ENCODE data around the gene TBC1D14. TPM values are rescaled to one million over a fixed set of nuclear protein-coding genes. Genes with fewer than 3 reads are reported as not detected.

The TBC1D14 gene
- total RNA-seq, 2 experiments from 2014 or later = 53.7 to 55.3 TPM

GRCh38 chr4:6914448-6914847 is 4.8 kb downstream of the TBC1D14 start:
- Mint-ChIP-seq H3K27me3 (no peaks in the 10 kb centered on the region), H3K4me3 (no peak overlapping the region), H3K4me1 (peaks cover 73% of the 10 kb centered on the region), H3K9me3 (no peaks in the 10 kb centered on the region), H3K36me3 (ENCODE audit: low read depth) (peaks cover 25% of the 10 kb centered on the region), H3K27ac (peak overlapping the region; percentile 52)
- CTCF ChIA-PET = interaction anchor here (0.9 to 3.9 kb wide), 4 partner anchors 9 to 74 kb away, joined by 3 to 15 read pairs (median 6); no protein-coding TSS in a partner anchor
- DNase-seq = no peak
- POLR2A ChIA-PET = interaction anchor here (2.6 to 6.9 kb wide), 3 partner anchors 12 to 153 kb away, joined by 11 to 109 read pairs (median 79); partner anchors contain the start of gene GRPEL1

DNA sequence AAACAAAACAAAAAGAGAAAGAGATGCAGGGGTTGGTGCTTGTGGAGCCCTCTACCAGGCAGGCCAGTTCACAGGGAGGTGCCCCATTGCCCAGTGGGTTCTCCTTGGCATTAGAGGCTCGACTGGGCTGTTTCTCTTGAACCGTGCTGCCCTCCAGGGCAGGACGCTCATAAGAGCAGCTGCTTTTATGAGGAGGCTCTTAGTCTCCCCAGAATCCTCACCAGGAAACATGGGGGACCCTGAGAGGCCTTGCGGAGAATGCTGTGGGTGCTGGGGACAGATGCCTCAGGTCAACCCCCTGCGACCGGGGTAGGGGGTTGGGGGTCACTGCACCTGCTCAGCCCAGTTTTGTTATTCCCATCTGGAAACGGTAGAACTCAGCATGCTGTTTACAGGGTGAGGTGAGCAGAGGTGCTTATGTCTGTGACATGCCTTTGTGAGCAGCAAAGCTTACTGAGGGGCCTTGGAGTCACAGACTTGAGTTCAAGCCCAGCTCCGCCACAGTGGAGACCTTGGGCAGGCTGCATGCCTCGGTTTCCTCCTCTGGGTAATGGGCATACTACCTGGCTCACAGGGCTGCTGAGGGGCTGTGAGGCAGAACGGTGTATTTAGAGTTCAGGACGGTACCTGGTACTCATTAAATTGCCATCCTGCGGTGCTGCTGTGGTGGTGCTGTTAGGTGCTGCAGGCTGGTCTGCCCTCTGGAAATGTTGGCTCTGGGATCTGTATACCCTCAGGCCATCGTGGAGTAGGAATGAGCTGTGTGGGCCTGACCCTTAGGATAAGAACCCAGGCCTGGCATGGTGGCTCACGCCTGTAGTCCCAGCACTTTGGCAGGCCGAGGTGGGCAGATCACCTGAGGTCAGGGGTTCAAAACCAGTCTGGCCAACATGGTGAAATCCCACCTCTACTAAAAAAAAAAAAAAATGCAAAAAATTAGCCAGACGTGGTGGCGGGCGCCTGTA is 5.7 kb downstream of the TBC1D14 start:
- POLR2A ChIA-PET = interaction anchor here (2.6 to 6.9 kb wide), 3 partner anchors 11 to 152 kb away, joined by 11 to 79 read pairs (median 18); partner anchors contain the start of gene GRPEL1
- Mint-ChIP-seq H3K4me1 (peaks cover 76% of the 10 kb centered on the region), H3K27me3 (no peaks in the 10 kb centered on the region), H3K27ac (peak overlapping the region; percentile 84), H3K36me3 (ENCODE audit: low read depth) (peaks cover 25% of the 10 kb centered on the region), H3K4me3 (no peak overlapping the region), H3K9me3 (no peaks in the 10 kb centered on the region)
- CTCF ChIA-PET = interaction anchor here (1.0 kb wide), 1 partner anchor 16 kb away, joined by 3 read pairs; no protein-coding TSS in a partner anchor
- DNase-seq = no peak

GRCh38 chr4:6916069-6916586 is 6.5 kb downstream of the TBC1D14 start:
- no peaks in the 10 kb centered on the region for H3K9me3 Mint-ChIP-seq
- peaks cover 72% of the 10 kb centered on the region for H3K4me1 Mint-ChIP-seq

GRCh38 chr4:6916587-6917460 is 7.2 kb downstream of the TBC1D14 start:
- Mint-ChIP-seq H3K36me3 (ENCODE audit: low read depth) (peaks cover 24% of the 10 kb centered on the region), H3K4me3 (peak overlapping the region; percentile 55), H3K4me1 (peaks cover 68% of the 10 kb centered on the region), H3K27me3 (no peaks in the 10 kb centered on the region), H3K9me3 (no peaks in the 10 kb centered on the region), H3K27ac (peak overlapping the region; percentile 84)
- ChIA-PET CTCF (interaction anchor here (0.8 to 2.9 kb wide), 11 partner anchors 8 to 242 kb away, joined by 3 to 14 read pairs (median 3); partner anchors contain the start of gene TBC1D14), POLR2A (interaction anchor here (0.7 to 3.1 kb wide), 14 partner anchors 8 to 242 kb away, joined by 3 to 18 read pairs (median 4); partner anchors contain the start of gene GRPEL1)
- peak; percentile 80 for DNase-seq

More at GRCh38 chr4:6916069-6916586, 6.5 kb downstream of the TBC1D14 start:
- CTCF ChIA-PET = interaction anchor here (1.0 to 2.9 kb wide), 2 partner anchors 7 to 16 kb away, joined by 3 to 11 read pairs; partner anchors contain the start of gene TBC1D14
- POLR2A ChIA-PET = interaction anchor here (0.7 to 3.1 kb wide), 5 partner anchors 7 to 225 kb away, joined by 3 to 18 read pairs (median 9); no protein-coding TSS in a partner anchor
- Mint-ChIP-seq H3K27me3 (no peaks in the 10 kb centered on the region), H3K36me3 (ENCODE audit: low read depth) (peaks cover 25% of the 10 kb centered on the region), H3K4me3 (no peak overlapping the region), H3K27ac (peak overlapping the region; percentile 84)
- no peak for DNase-seq

DNA sequence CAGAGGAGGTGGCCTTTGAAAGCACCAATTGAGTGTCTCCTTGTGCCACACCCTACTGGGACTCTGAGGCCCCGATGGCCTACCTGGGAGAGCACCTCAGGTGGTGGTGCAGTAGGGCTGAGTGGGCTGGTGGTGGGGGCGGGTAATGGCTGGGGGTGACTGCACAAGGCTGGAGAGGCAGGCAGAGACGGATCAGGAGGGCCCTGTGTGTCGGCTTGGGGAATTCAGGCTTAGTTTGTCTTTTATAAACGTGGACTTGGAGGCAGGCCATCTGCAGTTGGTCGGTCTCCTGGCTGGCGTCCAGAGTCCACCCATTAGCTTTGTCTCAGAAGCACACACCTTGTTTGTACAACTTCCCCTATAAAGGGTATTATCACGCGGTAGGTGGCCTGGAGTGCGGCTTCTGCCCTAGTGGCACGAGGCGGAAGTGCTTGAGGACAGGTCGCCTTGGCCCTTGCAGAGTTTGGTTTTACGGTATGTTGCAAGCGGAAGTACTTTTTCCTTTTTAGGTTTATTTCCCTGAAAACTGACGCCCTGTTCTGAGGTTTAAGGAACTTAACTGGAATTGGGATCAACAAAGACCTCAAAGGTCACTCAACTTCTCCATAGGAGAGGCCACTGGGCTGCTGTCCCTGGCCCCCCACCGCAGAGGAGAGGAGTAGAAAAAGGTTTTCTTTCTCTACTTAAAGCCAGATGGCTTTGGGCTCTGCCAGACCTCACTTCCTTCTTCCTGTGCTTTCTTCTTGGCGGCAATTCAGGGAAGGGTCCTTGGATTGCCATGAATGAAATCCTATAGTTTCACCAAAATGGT is 8.0 kb downstream of the TBC1D14 start:
- no peaks in the 10 kb centered on the region for H3K27me3 Mint-ChIP-seq
- H3K4me3 Mint-ChIP-seq = peak overlapping the region; percentile 55
- ChIA-PET CTCF (interaction anchor here (0.8 to 2.9 kb wide), 14 partner anchors 9 to 243 kb away, joined by 3 to 14 read pairs (median 3); partner anchors contain the start of gene TBC1D14), POLR2A (interaction anchor here (0.7 to 3.1 kb wide), 19 partner anchors 8 to 243 kb away, joined by 3 to 18 read pairs (median 4); partner anchors contain the start of genes GRPEL1, TADA2B and TBC1D14)
- H3K4me1 Mint-ChIP-seq = peaks cover 69% of the 10 kb centered on the region
- DNase-seq = peak; percentile 44
- peak overlapping the region; percentile 84 for H3K27ac Mint-ChIP-seq
- H3K36me3 Mint-ChIP-seq (ENCODE audit: low read depth) = peaks cover 28% of the 10 kb centered on the region
- H3K9me3 Mint-ChIP-seq = no peaks in the 10 kb centered on the region

DNA sequence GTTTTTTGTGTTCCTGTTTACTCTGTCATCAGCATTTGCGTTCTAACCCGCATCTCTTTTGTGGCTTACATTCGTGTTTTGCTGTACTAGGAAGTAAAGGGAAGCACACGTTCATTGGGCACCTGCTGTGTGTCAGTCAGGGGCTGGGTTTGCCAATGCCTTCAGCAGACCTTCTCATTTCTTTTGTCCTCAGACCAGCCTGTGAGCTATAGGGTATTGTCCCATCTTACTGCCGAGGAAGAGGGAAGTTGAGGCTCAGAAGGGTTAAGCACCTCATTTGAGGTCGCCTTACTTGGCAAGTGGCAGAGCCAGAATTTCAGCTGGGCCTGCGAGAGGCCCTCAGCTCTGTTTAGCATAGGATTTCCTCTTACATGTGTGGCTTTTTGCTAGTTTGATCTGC is 8.7 kb downstream of the TBC1D14 start:
- POLR2A ChIA-PET = interaction anchor here (0.9 to 3.1 kb wide), 8 partner anchors 8 to 136 kb away, joined by 3 to 18 read pairs (median 4); partner anchors contain the start of genes TADA2B and TBC1D14
- Mint-ChIP-seq H3K36me3 (ENCODE audit: low read depth) (peaks cover 33% of the 10 kb centered on the region), H3K4me1 (peaks cover 68% of the 10 kb centered on the region), H3K4me3 (peak overlapping the region; percentile 55), H3K27ac (peak overlapping the region; percentile 84), H3K9me3 (no peaks in the 10 kb centered on the region), H3K27me3 (no peaks in the 10 kb centered on the region)
- no peak for DNase-seq
- CTCF ChIA-PET = interaction anchor here (0.8 to 2.9 kb wide), 6 partner anchors 8 to 80 kb away, joined by 3 to 14 read pairs (median 4); partner anchors contain the start of gene TBC1D14

- DNase-seq = no peak
- no peaks in the 10 kb centered on the region for H3K27me3 Mint-ChIP-seq
- ChIA-PET CTCF (no interaction called here), POLR2A (interaction anchor here (0.9 to 1.3 kb wide), 2 partner anchors 27 to 67 kb away, joined by 4 to 5 read pairs; no protein-coding TSS in a partner anchor)
- H3K9me3 Mint-ChIP-seq = no peaks in the 10 kb centered on the region
- H3K4me1 Mint-ChIP-seq = peaks cover 63% of the 10 kb centered on the region
- no peak overlapping the region for H3K27ac Mint-ChIP-seq
- peaks cover 51% of the 10 kb centered on the region for H3K36me3 Mint-ChIP-seq (ENCODE audit: low read depth)
- no peak overlapping the region for H3K4me3 Mint-ChIP-seq
These were observed 10.5 kb downstream of the TBC1D14 start for GRCh38 chr4:6920171-6920570.

DNA sequence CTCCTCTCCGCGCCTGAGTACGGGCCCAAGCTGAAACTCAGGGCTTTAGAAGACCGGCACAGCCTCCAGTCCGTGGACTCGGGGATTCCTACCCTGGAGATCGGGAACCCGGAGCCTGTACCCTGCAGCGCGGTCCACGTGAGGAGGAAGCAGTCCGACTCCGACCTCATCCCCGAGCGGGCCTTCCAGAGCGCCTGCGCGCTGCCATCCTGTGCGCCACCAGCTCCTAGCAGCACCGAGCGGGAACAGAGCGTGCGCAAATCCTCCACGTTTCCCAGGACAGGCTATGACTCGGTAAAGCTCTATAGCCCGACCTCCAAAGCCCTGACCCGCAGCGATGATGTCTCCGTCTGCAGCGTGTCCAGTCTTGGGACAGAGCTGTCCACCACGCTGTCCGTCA is 13.9 kb downstream of the TBC1D14 start:
- no peak for DNase-seq
- H3K27ac Mint-ChIP-seq = no peak overlapping the region
- peaks cover 63% of the 10 kb centered on the region for H3K4me1 Mint-ChIP-seq
- H3K36me3 Mint-ChIP-seq (ENCODE audit: low read depth) = peaks cover 53% of the 10 kb centered on the region
- H3K27me3 Mint-ChIP-seq = no peaks in the 10 kb centered on the region
- CTCF ChIA-PET = interaction anchor here (0.6 to 1.3 kb wide), 3 partner anchors 9 to 19 kb away, joined by 3 read pairs; no protein-coding TSS in a partner anchor
- POLR2A ChIA-PET = interaction anchor here (0.7 to 7.6 kb wide), 2 partner anchors 12 to 24 kb away, joined by 5 to 79 read pairs; partner anchors contain the start of gene TBC1D14
- H3K4me3 Mint-ChIP-seq = no peak overlapping the region
- no peaks in the 10 kb centered on the region for H3K9me3 Mint-ChIP-seq

GRCh38 chr4:6924361-6924779 is 14.7 kb downstream of the TBC1D14 start:
- Mint-ChIP-seq H3K36me3 (ENCODE audit: low read depth) (peaks cover 57% of the 10 kb centered on the region), H3K4me1 (peaks cover 67% of the 10 kb centered on the region), H3K4me3 (no peak overlapping the region), H3K27ac (no peak overlapping the region), H3K27me3 (no peaks in the 10 kb centered on the region), H3K9me3 (no peaks in the 10 kb centered on the region)
- ChIA-PET POLR2A (interaction anchor here (0.7 to 7.6 kb wide), 2 partner anchors 13 to 25 kb away, joined by 5 to 79 read pairs; partner anchors contain the start of gene TBC1D14), CTCF (interaction anchor here (1.3 kb wide), 1 partner anchor 20 kb away, joined by 3 read pairs; no protein-coding TSS in a partner anchor)
- no peak for DNase-seq

- POLR2A ChIA-PET = interaction anchor here (1.2 to 7.6 kb wide), 4 partner anchors 14 to 61 kb away, joined by 4 to 79 read pairs (median 15); partner anchors contain the start of gene TBC1D14
- Mint-ChIP-seq H3K27me3 (no peaks in the 10 kb centered on the region), H3K36me3 (ENCODE audit: low read depth) (peaks cover 62% of the 10 kb centered on the region), H3K4me3 (no peak overlapping the region), H3K27ac (peak overlapping the region; percentile 70), H3K9me3 (no peaks in the 10 kb centered on the region), H3K4me1 (peaks cover 65% of the 10 kb centered on the region)
- CTCF ChIA-PET = interaction anchor here (2.2 kb wide), 2 partner anchors 61 to 144 kb away, joined by 6 to 10 read pairs; no protein-coding TSS in a partner anchor
- DNase-seq = peak; percentile 32
These were observed 15.8 kb downstream of the TBC1D14 start for GRCh38 chr4:6925357-6925836.
